Ecto neural progenitor cell (in vitro differentiated cells): ENCODE results near the gene DNAJB13.

Experiments used
- DNase-seq: peaks from one replicate; pipeline ENCODE4 v3.0.0-alpha.2; 2018; ENCODE audit warnings: low spot score

The DNAJB13 gene

DNA sequence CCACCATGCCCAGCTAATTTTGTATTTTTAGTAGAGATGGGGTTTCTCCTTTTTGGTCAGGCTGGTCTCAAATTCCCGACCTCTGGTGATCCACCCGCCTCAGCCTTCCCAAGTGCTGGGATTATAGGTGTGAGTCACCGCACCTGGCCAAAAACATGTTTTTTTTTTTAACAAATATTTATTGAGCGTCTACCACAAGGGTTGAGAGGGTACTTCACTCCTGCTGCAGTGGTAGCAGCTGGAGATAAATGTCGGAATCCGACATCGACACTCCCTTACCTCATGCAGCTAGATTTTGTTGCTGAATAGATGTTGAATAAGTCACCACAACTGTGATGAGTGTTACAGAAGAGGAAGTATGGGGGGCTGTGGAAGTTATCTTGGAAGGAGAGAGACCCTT is 971 bp downstream of the DNAJB13 start:
- DNase-seq, result no peak

GRCh38 chr11:73956876-73957653 is 6.2 kb downstream of the DNAJB13 start:
- no peak for DNase-seq

DNA sequence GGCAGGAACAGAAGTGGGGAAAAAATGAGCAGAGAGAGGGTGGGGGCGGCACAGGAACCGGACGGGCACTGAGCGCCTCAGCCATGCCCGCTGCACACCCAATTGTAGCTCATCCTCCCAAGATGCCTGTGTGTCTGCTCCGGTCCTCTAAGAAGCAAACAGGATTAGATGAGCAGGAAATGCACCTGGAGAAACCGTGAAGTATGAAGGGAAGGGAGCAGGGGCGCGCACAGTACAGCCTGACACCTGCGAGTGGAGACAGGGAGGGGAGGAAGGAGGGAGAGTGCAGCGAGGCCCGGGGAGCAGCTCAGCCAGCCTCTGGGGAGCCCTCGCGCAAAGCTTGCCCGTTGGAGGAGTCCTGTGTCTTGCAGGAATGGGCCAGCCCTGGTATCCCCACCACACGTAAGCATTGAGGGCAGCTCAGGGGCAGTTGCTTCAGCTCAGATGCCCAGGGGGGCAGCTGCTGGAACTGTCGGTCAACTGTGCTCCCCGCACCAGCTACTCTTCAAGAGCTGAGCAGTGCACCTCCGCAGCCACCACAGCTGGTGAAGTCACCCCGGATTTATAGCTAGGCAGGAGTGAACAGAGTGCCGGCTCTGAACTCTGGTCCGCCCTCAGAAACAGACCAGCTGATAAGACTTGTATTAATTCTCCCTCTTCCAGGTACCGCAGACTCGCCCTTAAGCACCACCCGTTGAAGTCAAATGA is 7.0 kb downstream of the DNAJB13 start:
- DNase-seq, result no peak

- DNase-seq, result no peak
These were observed 7.8 kb downstream of the DNAJB13 start for GRCh38 chr11:73958521-73959141.

DNA sequence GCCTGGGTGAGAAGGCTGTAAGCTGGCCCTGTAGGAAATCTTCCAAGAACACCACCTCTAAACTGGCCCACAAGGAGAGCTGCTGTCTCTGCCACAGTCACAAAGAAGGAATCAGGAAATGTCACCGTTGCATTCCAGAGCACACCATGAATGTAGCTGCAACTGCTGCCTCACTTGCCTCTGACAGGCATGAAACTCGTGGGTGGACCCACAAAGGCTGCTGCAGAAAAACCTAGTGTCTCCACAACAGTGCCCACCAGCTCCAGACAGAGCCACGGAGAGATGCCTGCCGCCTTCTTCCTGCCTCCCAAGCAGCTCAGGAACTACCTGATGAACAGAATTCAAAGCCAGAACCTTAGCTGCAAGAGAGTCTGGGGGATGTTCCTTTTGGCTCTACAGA is 10.5 kb downstream of the DNAJB13 start:
- DNase-seq, result no peak

DNA sequence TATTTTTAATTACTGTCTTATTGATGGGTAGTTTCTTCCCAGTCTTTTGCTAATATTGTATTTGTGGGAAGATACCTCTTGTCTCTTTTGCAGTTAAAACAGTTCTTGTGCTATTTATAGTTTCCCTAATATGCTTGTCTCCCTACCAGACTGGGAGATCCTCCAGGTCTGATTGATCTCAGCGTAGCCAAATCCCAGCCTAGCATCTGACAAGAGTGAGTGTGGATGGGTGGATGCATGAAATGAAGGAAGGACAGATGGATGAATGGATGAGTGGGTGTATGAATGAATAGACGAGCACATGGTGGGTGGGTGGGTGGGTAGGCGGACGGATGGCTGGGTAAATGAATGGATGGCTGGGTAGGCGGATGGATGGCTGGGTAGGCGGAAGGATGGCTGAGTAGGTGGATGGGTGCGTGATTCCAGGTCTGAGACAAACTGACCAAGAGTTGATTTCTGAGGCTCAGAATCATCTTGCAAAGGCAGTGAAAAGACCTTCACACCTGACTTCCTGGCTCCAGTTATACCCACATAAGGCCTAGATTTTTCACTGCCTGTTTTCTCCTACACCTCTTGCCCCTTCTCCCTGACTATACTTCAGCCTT is 11.4 kb downstream of the DNAJB13 start:
- no peak for DNase-seq

- DNase-seq, result no peak
These were observed 13.0 kb downstream of the DNAJB13 start for GRCh38 chr11:73963861-73964260.

GRCh38 chr11:73965076-73965763 is 14.4 kb downstream of the DNAJB13 start:
- no peak for DNase-seq

GRCh38 chr11:73965764-73966121 is 14.9 kb downstream of the DNAJB13 start:
- DNase-seq, result no peak

DNA sequence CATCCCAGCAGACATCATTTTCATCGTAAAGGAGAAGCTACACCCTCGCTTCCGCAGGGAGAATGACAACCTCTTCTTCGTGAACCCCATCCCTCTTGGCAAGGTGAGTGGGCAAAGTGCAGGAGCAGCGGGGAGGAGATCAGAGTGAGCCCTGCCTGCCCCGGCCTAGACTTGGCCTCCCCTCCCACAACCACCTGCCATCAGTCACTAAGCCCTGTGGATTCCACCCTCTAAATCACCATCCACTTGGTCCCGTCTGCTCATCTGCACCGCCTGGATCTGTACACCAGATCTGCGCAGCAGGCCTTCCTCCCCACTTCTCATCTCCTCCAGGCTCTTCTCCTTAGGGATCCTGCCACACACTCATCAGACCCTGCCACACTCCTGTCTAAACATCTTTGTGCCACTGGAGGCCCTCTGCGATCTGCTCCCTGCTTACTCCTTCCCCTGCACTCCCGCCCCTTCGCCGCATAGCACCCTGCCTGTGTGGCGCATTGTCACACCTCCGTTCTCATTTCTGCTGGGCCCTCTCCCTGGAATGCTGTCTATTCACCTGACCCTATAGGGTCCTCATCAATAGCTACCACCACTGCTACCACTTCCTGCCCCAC is 17.6 kb downstream of the DNAJB13 start:
- no peak for DNase-seq

DNA sequence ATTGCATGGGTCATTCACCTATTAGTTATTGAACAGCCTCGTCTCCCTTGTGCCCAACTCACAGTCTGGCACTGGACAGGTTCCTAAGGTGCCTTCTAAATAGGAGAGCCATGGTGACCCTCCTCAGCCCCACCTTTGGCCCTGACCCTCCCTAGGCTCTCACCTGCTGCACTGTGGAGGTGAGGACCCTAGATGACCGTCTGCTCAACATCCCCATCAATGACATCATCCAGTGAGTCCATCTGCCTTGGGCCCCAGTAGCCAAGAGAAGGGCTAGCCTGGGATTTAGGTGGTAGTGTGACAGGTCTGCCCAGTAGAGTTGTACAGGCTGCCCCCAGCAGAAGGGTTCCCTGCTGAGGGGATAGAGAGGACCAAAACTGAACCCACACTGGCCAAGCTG is 18.3 kb downstream of the DNAJB13 start:
- no peak for DNase-seq

DNA sequence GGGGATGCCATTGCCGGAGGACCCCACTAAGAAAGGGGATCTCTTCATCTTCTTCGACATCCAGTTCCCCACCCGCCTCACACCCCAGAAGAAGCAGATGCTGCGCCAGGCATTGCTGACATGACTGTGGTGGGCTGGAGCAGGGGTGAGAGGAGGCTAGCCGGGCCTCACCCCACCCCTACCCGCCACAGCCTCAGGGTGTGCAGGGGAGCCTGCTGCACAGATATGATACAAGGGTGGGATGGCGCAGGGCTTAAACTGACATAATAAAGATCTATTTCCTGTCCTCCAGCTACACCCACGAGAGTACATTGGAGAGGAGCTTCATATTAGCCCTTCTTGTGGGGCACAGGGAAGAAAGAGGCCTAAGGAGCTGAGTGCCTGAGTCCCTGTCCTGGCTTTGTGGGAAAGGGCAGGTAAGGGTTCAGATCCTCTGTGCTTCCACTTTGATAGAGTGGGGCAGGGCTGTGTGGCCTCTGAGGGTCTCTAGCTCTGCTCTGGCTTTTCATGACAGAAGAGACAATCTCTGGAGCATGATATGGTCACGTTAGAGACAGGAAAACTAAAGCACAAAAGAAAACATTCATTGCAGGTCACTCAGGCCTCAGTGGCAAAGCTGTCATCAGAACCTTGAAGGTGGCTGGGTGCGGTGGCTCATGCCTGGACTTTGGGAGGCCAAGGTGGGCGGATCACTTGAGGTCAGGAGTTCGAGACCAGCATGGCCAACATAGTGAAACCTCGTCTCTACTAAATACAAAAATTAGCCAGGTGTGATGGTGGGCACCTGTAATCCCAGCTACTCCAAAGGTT is 19.4 kb downstream of the DNAJB13 start:
- no peak for DNase-seq

GRCh38 chr11:73971175-73971719 is 20.4 kb downstream of the DNAJB13 start:
- DNase-seq, result no peak

GRCh38 chr11:73972187-73972586 is 21.4 kb downstream of the DNAJB13 start:
- DNase-seq, result no peak

GRCh38 chr11:73972620-73973449 is 22.0 kb downstream of the DNAJB13 start:
- no peak for DNase-seq

DNA sequence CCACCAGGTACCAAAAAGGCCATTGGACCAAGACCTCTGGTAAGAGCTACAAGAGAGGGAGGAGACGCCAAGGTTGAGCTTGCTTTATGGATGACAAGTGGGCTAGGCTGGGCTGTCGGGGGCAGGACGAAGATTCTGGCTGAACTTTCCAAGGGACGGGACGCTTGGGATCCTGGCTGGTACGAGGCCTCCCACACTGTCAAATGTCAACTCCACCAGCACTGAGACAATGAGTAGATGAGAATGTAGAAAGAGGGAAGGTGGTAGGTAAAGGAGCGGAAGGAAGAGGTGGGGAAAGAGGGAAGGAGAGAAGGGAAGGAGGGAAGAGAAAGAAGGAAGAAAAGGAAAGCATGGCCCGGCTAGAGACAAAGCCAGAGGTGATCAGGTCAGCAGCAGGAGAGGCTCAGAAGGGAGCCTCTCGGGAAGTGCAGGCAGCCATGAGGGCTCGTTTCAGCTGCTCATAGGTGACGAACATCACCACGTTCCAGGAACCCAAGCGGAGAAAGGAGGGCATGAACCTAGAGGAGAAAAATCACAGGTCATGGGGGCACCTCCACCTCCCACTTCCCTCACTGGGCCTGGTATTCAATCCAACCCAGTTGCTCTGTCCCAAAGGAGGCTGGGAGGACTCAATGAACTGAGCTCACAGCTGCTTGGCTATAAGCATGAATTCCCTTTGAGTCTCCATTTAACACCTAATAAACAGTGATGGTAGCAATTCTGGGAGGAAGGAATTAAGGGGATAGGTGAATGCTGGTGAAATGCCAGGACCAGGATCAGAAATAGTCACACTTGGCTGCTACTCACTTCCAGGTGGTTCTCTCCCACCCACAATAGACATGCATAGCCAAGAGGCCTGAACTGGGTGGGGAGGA is 24.0 kb downstream of the DNAJB13 start:
- DNase-seq, result no peak

DNA sequence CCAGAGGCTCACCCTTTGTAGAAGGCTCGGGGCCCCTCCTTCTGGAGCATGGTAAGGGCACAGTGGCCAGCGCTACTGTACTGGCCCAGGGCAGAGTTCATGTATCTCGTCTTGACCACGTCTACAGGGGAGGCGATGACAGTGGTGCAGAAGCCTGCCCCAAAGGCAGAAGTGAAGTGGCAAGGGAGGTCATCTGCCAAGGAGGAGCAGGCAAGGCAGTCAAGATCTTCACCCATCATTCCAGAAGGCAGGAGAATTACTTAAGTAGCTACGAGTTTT is 24.6 kb downstream of the DNAJB13 start:
- DNase-seq, result no peak

- DNase-seq, result no peak
These were observed 25.8 kb downstream of the DNAJB13 start for GRCh38 chr11:73976451-73977151.
